ENCODE results near the gene ZNF579.

The ZNF579 gene

GRCh38 chr19:55611983-55612645, 31.5 kb upstream of the ZNF579 start:
- no peak for DNase-seq (ENCODE audit: low spot score)

DNA sequence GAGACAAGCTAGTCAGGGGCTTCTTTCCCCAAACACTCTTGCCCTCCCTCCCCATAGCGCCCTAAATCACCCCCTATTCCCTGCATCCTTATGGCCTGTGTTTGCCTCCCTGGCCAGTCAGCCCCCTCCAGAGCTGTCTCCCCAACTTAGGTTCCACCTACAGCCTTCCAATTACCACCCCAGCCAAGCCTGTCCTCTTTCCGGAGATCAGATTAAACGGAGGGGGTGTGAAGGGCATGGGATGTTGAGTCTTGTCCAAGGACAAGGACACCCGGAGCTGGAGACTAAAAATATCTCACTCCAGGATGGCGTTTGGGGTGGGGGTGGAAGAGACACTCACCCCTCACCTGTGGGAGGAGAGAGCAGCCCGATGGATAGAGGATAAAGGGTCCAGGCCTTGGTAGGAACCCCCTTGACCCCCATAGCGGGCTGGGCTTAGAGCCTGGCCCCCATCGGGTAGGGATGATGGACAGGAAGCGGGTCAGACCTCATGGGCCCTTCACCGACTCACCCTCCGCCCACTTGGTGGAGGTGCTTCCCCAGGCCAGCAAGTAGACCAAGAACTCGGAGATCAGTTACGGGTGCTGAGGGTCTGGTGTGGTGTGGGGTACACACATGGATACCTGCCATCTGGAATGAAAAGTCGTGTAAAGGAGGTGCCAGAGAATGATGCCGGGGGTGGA, 30.8 kb upstream of the ZNF579 start:
- DNase-seq (ENCODE audit: low spot score), result no peak

DNA sequence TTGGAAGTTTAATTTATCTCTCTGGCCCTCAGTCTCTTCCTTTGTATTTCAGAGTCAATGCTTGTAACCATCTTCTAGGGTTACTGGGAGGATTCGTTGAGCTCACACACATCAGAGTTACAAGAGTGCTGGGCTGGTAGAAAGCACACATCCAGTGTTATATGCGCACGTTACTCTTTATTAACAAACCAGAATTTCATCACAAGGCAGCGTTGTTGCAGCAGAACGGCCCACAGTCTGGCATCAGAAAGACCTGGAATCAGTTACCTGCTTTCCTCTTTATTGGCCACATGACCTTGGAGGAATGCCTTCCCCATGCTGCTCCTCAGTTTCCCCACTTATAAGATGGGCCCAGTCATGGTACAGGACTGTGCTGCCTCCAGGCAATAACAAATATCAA, 28.7 kb upstream of the ZNF579 start:
- DNase-seq (ENCODE audit: low spot score), result no peak

GRCh38 chr19:55606817-55607216, 26.2 kb upstream of the ZNF579 start:
- no peak for DNase-seq (ENCODE audit: low spot score)

GRCh38 chr19:55606471-55606787, 25.8 kb upstream of the ZNF579 start:
- DNase-seq (ENCODE audit: low spot score), result no peak

GRCh38 chr19:55605637-55606470, 25.2 kb upstream of the ZNF579 start, which contains the start of gene ZNF865:
ZNF865 (plus strand) TSS chr19:55605647; CDS start chr19:55613619, 7,972 bp downstream.
- peak; percentile 88 for DNase-seq (ENCODE audit: low spot score)

DNA sequence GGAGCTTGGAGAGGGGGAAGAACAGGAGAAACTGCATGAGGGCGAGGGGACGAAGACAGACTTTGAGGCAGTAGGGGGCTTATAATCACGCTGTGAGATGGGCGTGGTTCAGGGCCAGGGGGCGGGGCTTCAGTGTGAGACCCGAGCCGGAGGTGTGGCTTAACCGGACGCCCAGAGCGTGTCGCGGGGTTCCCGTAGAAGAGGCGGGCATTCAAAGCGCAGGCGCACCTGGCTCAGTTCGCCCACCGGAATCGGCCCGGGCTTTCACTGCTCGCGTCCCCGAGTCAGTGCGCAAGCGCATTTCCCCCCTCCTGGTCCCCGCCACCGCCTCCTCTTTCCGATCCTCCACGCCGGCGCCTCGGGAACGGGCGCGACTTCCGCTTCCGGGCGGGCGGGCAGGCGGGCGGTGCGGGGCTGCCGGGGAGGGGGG, 24.6 kb upstream of the ZNF579 start:
- DNase-seq (ENCODE audit: low spot score), result peak; percentile 96

GRCh38 chr19:55603581-55604292, 23.1 kb upstream of the ZNF579 start:
- DNase-seq (ENCODE audit: low spot score), result no peak

GRCh38 chr19:55603115-55603514, 22.5 kb upstream of the ZNF579 start:
- no peak for DNase-seq (ENCODE audit: low spot score)

- no peak for DNase-seq (ENCODE audit: low spot score)
Observed at GRCh38 chr19:55602104-55603001, 21.7 kb upstream of the ZNF579 start.

GRCh38 chr19:55601084-55601483, 20.4 kb upstream of the ZNF579 start:
- DNase-seq (ENCODE audit: low spot score), result no peak

DNA sequence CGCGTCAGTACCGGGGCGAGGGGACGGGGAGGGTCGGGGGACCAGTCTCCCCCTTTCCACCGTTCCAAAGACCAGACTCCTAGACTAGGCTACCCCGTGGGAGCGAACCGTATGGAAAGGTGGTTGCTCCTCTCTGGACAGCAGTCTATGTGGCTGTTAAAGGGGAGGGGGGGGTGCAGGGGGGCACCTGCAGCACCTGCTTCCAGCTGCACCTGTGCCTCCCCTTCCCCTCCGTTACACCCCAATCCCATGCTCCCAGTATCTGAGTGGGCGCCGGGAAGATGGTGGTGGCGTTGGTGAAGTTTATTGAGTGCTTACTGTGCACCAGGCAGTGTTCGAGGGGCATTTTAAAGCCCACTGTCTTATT, 20.0 kb upstream of the ZNF579 start:
- DNase-seq (ENCODE audit: low spot score), result no peak

- DNase-seq (ENCODE audit: low spot score), result peak; percentile 91
Observed at GRCh38 chr19:55599842-55600661, 19.4 kb upstream of the ZNF579 start, which contains the start of gene ZNF524. ZNF524 (plus strand) TSS chr19:55600288; CDS start chr19:55602113, 1,825 bp downstream.

DNA sequence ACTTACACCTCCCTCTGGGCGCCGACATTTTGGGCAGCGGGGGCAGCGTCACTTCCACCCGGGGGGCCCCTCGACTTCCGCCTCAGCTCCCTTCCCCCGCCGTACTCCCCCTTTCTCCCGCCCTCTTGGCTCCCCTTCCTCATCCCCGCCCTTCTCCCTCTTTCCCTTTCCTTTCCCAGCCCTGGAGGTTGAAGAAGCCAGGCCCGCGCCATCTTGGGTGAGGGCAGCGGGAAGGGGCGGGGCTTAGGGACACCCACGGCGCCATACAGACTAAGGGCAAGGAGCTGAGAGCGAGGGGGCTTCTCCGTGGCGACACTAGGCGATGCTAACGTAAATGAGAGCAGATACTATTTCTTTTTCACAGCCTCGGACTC, 18.8 kb upstream of the ZNF579 start, which contains the start of gene FIZ1:
Gene FIZ1, minus strand, starts transcription at position 50 of the 374 bp plus-strand sequence. CDS start 1,652 bp downstream, outside the sequence.
- DNase-seq (ENCODE audit: low spot score), result peak; percentile 99

DNA sequence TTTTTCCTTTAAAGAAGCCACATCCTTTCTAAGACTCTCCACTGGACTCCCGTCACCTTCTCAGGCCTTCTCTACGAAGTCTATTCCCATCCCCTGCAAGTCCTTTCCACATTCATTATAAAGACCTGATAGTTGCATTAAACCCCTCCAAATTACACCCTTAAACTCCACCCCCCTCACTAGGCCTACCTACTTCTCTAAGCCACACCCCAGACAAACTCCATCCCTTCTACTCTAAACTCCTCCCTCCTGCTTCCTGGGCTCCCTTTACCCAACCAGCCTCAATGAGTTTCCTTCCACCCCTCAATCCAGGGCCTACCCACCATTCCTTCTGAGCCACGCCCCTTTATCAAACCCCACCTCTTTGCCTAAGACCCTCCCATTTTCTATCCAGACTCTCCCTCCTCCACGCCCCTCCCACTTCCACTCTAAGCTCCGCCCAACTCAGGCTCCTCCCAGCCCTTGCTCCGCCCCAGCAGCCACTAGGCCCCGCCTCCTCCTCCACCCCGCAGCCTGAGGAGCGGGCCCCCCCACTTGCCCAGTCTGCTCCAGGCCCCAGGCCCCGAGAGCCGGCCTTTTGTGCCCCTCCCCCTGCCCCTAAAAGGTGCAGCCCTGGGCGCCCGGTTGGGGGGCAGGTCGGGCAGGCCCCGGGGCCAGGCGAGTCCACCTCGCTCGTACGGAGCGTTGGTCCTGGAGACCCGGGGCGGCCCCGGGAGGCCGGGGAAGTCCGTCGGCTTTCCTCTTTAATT, 18.2 kb upstream of the ZNF579 start:
- DNase-seq (ENCODE audit: low spot score), result peak; percentile 95

DNA sequence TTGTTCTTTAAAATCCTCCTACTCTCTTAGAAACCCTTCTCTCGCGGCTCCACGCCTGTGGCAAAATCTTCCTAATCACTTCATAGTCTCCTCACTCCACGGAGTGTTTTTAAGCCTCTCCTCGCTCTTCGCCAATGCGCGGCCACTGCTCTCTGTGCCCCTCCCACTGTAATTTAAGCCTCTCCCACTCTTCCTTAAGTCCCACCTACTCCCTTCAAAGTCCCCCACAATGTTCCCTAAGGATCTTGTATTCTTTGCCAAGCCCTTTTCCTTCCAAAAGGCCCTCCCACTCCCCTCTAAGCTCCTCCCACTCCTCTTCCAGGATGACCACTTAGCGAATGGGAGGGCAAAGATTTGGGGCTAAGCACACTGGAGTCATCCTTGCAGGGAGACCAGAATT, 17.4 kb upstream of the ZNF579 start:
- no peak for DNase-seq (ENCODE audit: low spot score)

- DNase-seq (ENCODE audit: low spot score), result no peak
Observed at GRCh38 chr19:55597501-55597921, 16.9 kb upstream of the ZNF579 start.

DNA sequence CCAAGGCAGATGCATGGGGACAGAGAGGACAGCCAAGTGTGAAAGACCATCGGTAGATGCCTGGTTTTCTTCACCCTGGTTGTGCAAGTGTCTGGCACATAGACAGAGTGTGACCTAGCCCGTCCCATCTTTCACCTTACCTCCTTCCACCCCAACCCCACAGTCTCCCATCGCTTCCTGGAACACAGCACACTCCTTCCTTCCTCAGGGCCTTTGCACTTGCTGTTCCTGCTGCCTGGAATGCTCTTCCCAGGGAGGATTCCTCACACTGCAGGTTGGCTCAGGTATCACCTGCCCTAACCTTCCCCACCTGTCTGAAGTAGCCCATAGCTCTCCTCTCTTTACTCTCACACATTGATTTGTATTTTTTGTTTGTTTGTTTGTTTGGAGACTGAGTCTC, 15.7 kb upstream of the ZNF579 start:
- DNase-seq (ENCODE audit: low spot score), result no peak

DNA sequence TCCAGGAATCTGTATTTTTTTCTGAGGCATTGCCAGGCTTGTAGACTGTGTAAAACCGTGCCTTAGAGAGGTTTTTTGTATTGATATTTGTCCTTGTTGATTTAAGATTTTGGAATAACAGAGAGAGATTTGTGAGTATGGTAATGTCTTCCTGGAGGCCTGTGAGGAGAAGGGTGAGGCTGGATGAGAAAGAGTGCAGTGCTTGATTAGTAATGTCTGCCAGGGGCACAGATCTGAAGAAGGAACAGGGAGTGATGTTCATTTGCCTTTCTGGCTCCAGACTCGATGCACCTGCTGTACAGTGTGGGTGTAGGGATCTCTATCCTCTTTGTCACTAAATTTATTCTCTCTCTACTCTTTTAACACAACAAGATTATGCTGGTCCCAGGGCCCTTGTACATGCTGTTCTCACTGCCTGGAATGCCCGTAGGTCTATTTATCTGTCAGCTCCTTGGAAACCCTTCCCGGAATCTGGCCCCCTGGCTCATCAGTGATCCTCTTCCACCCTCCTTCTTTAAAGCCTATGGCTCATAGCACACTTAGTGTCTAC, 14.4 kb upstream of the ZNF579 start:
- DNase-seq (ENCODE audit: low spot score), result no peak

Measured in kidney tubule cell (primary cell).